CMK (cell line): Measurements from ENCODE around the gene NYNRIN.
"Not testable (repeated sequence)": the region's sequence is repeated elsewhere in the genome, so short reads cannot be mapped to it uniquely, and the experiment has no call there.

Experiments
- DNase-seq: peaks from one replicate; pipeline ENCODE4 v3.0.0-alpha.2; 2010; ENCODE audit warnings: low read depth

Gene NYNRIN

GRCh38 chr14:24398653-24399446 is at the start of gene NYNRIN:
NYNRIN (plus strand) TSS chr14:24399003; CDS start chr14:24399247, 244 bp downstream.
- peak; percentile 66 for DNase-seq

DNA sequence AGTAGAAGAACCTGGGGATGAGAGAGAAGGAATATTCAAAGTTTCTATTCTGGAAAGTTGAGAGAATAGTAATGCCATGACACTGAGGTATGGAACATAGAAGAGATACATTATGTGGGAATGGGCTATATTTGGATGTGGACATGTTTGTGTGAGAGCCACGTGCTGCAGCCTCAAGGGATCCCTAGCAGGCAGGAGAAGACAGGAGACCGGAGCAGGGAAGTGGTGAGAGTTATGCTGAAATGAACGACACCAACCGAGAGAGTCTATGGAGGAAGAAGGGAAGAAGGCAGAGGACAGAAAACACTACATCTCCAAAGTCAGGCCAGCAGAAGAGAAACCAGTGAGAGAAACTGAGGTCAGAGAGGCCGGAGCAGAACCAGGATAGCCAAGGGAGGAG is 49.1 kb upstream of the NYNRIN start:
- no peak for DNase-seq

DNA sequence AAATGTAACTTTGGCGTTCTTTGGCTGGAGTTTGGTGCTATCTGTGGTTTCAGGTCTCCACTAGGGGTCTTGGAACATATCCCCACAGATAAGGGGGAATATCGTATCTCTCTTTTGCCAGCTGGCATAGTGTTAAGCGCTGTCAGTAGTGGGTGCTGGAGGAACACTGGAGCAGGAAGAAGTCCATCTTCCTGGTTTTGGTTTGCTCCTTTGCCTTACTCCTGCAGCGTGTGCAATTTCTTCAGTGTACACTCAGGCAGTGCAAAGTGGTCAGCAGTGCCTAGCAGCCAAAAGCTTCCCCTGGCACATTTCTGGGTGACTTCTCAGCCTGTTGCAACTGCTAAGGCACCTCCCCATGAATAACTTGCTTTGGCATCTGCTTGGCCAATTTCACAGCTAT is 47.3 kb upstream of the NYNRIN start:
- no peak for DNase-seq

DNA sequence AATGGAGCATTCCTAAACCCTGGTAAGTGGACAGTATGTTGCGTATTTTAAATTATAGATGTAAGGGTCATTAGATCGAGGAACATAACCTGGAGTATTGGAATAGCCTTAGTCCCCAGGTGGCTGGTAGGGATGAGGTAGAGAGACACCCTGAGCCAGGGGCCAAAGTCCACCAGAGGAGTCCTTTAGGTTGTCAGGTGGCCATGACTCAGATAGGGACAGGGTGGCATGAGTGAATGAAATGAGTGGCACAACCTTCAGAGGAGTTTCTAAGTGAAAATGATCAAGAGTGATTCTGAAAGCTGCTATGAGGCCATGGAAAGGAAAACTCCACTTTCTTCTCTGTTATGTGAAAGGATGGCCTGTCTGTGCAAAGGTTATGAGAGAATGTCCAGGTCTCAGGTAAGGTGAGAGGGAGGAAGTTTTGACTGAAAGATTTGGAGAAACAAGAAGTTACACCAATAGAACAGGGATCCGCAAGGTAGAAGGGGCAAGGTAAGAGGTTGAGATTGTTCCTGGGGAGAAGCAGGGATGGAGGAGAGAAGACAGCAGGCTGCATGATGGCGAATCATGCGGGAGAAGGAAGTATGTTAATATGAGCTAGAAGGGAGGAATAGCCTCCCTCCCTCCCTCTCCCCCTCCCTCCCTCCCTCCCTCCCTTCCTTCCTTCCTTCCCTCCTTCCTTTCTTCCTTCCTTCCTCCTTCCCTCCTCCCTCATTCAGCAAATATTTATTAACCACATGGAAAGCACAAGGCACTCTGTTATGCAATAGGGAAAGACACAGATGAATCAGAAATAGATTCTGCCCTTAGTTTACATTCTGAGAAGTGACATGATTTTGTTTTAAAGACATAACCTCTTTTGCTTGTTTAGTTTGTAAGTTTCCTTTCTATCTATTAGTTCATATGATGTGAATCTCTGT is 45.0 kb upstream of the NYNRIN start:
- no peak for DNase-seq

- DNase-seq, result not testable (repeated sequence)
These were observed 44.3 kb upstream of the NYNRIN start for GRCh38 chr14:24354482-24354825.

GRCh38 chr14:24355009-24355408 is 43.8 kb upstream of the NYNRIN start:
- DNase-seq, result no peak

DNA sequence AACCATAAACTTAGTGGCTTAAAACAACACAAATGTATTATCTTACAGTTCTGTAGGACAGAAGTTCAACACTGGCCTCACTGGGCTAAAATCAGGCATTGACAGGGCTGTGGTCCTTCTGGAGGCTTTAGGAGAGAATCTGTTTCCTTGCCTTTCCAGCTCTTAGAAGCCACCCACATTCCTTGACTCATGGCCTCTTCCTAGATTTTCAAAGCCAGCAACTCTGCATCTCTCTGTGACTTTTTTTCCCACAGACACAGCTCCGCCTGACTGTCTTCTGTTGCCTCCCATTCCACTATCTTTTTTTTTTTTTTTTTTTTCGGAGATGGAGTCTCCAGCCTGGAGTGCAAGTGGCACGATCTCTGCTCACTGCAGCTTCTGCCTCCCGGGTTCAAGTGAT is 42.6 kb upstream of the NYNRIN start:
- DNase-seq, result no peak

DNA sequence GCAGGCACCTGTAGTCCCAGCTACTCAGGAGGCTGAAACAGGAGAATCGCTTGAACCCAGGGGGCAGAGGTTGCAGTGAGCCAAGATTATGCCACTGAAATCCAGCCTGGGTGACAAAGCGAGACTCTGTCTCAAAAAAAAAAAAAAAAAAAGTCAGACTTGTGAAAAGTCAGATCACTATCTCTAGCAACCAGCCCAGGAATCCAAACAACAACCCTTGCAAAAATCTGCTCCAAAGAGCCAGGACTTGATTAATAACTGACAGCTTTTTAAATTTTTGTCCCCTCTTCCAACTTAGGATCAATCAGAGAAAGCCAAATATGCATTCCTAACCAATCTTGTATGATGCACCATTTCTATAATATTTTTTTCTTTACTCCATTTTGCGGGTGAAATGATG is 38.5 kb upstream of the NYNRIN start:
- no peak for DNase-seq

- DNase-seq, result no peak
These were observed 37.5 kb upstream of the NYNRIN start for GRCh38 chr14:24361326-24361725.

DNA sequence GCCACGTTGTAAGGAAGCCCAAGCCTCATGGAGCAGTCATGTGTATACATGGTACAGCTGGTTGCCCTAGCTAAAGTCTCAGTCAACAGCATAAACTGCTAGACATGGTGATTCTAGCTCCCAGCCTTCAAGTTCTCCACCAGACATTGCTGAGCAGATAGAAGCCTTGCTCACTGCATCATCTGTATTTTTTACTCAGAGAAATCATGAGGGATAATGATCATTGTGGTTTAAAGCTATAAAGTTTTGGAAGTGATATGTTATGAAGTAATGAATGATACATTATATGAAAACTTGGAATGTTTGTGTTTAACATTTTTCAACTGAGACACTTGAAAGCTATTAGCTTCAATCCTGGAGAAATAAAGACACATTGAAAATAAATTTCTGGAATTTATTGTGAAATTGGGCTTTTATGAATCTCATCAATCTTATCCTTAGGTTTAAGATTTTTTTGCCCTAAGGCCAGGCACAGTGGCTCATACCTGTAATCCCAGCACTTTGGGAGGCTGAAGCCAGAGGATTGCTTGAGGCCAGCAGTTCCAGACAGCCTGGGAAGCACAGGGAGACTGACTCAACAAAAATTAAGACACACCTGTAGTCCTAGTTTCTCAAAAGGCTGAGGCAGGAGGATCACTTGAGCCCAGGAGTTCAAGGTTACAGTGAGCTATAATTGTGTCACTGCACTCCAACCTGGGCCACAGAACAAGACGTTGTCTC is 36.4 kb upstream of the NYNRIN start:
- no peak for DNase-seq

DNA sequence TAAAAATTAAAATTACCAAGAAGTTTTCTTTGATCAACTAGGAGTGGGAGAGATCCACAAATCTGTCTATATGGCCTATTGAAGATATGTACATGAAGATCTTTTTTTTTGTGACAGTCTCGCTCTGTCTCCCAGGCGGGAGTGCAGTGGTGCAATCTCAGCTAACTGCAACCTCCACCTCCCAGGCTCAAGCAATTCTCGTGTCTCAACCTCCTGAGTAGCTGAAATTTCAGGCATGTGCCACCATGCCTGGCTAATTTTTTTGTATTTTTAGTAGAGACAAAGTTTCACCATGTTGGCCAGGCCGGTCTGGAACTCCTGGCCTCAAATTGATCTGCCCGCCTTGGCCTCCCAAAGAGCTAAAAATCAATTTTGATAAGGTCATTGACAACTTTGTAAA is 35.4 kb upstream of the NYNRIN start:
- no peak for DNase-seq

DNA sequence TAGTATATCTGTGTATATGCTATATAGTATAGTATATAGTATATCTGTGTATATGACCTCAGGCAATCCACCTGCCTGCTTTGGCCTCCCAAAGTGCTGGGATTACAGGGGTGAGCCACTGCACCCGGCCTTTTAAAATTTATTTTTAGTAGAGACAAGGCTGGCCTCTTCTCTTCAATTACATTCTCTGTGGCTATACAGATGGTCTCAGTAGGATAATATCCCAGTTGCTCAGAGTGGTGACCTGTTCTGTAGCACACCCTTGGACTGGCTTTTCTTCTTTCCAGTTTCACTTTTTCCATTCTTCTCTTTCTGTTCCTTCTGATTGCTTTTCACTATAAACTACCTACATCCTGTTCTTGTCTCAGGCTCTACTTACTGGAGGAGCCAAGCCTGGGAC is 34.0 kb upstream of the NYNRIN start:
- DNase-seq, result no peak

DNA sequence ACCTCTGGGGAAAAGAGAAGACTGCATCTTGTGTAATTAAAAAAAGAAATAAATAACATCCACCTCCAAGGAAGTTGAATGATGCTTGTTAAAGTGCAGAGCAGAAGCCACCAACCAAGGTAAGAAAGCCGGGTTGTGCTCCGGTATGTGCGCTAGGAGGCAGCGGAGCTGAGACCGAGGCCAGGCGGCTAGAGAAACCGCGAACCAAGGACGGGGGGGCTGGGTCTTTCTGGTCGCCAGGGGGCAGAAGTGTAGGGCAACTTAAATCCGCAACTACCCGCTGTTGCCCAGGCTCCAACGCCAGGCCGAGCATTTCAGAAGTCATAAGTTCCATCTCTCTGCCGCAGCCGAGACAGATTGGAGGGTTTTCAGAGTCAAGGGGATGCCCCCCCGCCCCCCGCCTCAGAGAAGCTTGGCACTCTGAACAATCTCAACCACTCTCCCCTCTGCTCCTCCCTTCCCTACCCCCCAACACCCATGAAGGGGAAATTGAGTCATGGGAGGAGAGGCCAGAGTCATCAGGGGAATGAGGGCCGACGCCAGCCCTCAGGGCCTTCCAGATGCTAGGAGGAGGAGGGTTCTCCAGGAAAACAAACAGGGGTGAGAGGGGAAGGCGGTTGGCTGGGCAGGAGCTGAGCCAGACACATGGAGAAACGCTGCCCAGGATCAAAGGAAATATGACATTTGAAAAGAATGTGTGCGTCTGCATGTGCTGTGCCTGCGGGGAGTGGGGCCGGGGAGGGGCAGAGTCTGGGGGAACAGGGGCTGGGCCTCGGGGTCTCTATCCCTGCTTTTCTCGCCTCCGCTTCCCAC is 33.0 kb upstream of the NYNRIN start:
- no peak for DNase-seq

- no peak for DNase-seq
These were observed 32.4 kb upstream of the NYNRIN start for GRCh38 chr14:24366413-24366720.

- DNase-seq, result no peak
These were observed 31.9 kb upstream of the NYNRIN start for GRCh38 chr14:24366721-24367513.

DNA sequence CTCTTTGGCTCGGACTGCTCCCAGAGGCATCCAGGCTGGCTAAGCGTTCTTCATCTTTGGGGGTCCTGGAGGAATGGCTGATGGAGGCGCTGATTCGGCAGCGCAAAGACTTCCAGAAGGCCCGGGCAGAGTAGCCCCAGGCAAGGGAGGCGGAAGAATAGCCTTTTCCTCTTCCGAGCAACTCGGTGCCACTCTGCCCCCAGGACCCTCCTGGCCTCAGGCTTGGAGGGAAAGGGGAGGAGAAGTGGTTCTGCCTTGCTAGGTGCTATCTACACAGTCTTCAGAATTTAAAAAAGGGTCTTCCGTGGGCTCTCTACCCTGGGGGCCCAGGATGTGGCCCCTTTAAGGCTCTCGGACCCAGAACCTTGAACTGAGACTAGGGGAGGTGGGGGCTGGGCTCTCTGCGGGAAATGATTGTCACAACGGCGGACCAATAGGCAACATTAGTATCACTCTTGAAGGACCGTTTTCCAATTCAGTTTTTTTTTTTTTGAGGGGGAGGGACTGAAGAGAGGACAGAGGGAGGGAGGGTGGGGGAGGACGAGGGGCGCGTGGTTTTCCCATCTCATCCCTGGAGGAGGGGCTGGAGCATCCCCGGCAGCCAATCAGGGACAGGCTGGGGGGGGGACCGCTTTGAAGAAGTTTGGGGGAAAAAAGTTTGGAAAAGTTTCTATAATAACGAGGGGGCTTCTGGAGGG is 31.1 kb upstream of the NYNRIN start, which contains the start of gene NFATC4:
Gene NFATC4 (plus strand): TSS at position 671 of the 698 bp plus-strand sequence. CDS start 157 bp downstream, outside the sequence.
- DNase-seq, result no peak

DNA sequence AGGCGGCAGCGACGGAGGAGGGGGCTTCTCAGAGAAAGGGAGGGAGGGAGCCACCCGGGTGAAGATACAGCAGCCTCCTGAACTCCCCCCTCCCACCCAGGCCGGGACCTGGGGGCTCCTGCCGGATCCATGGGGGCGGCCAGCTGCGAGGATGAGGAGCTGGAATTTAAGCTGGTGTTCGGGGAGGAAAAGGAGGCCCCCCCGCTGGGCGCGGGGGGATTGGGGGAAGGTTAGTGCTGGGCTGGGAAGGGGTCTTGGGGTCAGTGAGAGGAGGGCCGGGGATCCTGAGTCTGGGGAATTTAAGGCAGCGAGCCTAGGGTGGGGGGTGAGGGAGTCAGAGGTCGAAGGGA is 30.6 kb upstream of the NYNRIN start:
- no peak for DNase-seq

GRCh38 chr14:24368562-24369252 is 30.1 kb upstream of the NYNRIN start:
- no peak for DNase-seq

- no peak for DNase-seq
These were observed 29.3 kb upstream of the NYNRIN start for GRCh38 chr14:24369463-24369862.
